A549 (cell line): ENCODE measurements around the gene PISD. TPM values are rescaled to one million over a fixed set of nuclear protein-coding genes. Genes with fewer than 3 reads are reported as not detected.
"Not testable (repeated sequence)": the region's sequence is repeated elsewhere in the genome, so short reads cannot be mapped to it uniquely, and the experiment has no call there.

ENCODE experiments used
- ATAC-seq, 2 experiments: fragments of 200-7000 bp in 1 of 2; fragments of >200 bp in 1 of 2; cut with Nextera tagmentation in 1 of 2; cut with Tn5 transposase in 1 of 2; 3 replicates each; pipeline versions ENCODE4 v1.8.0 to v1.9.1; 2018 to 2020; ENCODE audit warnings: mild to moderate bottlenecking in 1 of 2, moderate library complexity in 1 of 2
- CTCF ChIA-PET: fragments of 300-600 bp; sonication (Branson Sonifier 250); formaldehyde crosslinking; extraction: SDS; loops from one replicate; lab custom pipeline; 2021; ENCODE audit warnings: antibody characterized with exemption, inconsistent platforms; lab: Yijun Ruan, JAX
- POLR2A ChIA-PET: fragments of 350-600 bp; formaldehyde crosslinking; extraction: SDS; loops from one replicate; lab custom pipeline; 2021; ENCODE audit warnings: antibody characterized with exemption, inconsistent platforms; lab: Yijun Ruan, JAX
- DNase-seq, 2 experiments: peaks; one replicate each; pipeline versions ENCODE4 v3.0.0 to v3.0.0-alpha.2; 2011 to 2016; ENCODE audit warnings: low read depth in 1 of 2, low spot score in 1 of 2
- FAIRE-seq: peaks from 2 replicates; lab custom pipeline; 2011; peaks lifted over from hg19 to GRCh38; lab: Jason Lieb, UNC
- H3K27ac ChIP-seq, 2 experiments: fragments of >200 bp; sonication (Bioruptor Twin); formaldehyde crosslinking; 3 replicates each; pipeline ENCODE4 v1.5.1; 2016 to 2017
- H3K4me1 ChIP-seq: fragments of >200 bp; sonication (Bioruptor Twin); formaldehyde crosslinking; 3 replicates; pipeline ENCODE4 v1.6.1; 2016
- H3K4me2 ChIP-seq: fragments of >200 bp; sonication (Bioruptor Twin); formaldehyde crosslinking; 3 replicates; pipeline ENCODE4 v1.6.1; 2016
- H3K4me3 ChIP-seq: fragments of >200 bp; sonication (Bioruptor Twin); formaldehyde crosslinking; 3 replicates; pipeline ENCODE4 v1.5.1; 2016
- H3K9me3 ChIP-seq: fragments of >200 bp; sonication (Bioruptor Twin); formaldehyde crosslinking; 3 replicates; pipeline ENCODE4 v1.6.1; 2016
- BCL3 ChIP-seq: fragments of >200 bp; sonication (Bioruptor Twin); formaldehyde crosslinking; IDR thresholded peaks from 3 replicates; pipeline ENCODE4 v1.6.1; 2016
- BHLHE40 ChIP-seq: IDR thresholded peaks from 2 replicates; pipeline ENCODE4 v1.6.1; 2012; ENCODE audit warnings: low read depth, low read length, inconsistent platforms
- ESRRA ChIP-seq: fragments of 150-350 bp; IDR thresholded peaks from 2 replicates; pipeline ENCODE4 v1.6.1; 2014; ENCODE audit warnings: mild to moderate bottlenecking, low read length, borderline replicate concordance
- FOSL2 ChIP-seq, 2 experiments: fragments of 450-650 bp in 1 of 2; fragments of >200 bp in 1 of 2; sonication (Bioruptor Twin) in 1 of 2; formaldehyde crosslinking; IDR thresholded peaks; 2 replicates each; pipeline versions ENCODE4 v1.5.0 to v1.6.1; 2016 to 2020; ENCODE audit warnings: mild to moderate bottlenecking in 1 of 2, moderate library complexity in 1 of 2
- HDAC2 ChIP-seq: fragments of 200-600 bp; sonication (generic); IDR thresholded peaks from 2 replicates; pipeline ENCODE4 v1.6.1; 2016
- HEYL ChIP-seq: fragments of 250-450 bp; sonication (Bioruptor Pico); IDR thresholded peaks from 2 replicates; pipeline ENCODE4 v1.8.0; 2021; ENCODE audit warnings: mild to moderate bottlenecking, moderate library complexity
- HOXB5 ChIP-seq: fragments of 250-450 bp; sonication (Bioruptor Pico); IDR thresholded peaks from 2 replicates; pipeline ENCODE4 v1.5.0; 2020; ENCODE audit warnings: mild to moderate bottlenecking, moderate library complexity
- MAZ ChIP-seq: fragments of 150-350 bp; IDR thresholded peaks from 2 replicates; pipeline ENCODE4 v1.6.1; 2014; ENCODE audit warnings: antibody characterized with exemption, low read depth, low read length, borderline replicate concordance
- NPAS2 ChIP-seq: fragments of 250-450 bp; sonication (Bioruptor Pico); IDR thresholded peaks from 2 replicates; pipeline ENCODE4 v1.8.0; 2022; ENCODE audit warnings: mild to moderate bottlenecking, moderate library complexity, borderline replicate concordance
- POLR2AphosphoS2 ChIP-seq: conservative IDR thresholded peaks from 2 replicates; pipeline ENCODE4 v1.6.1; 2012; ENCODE audit warnings: low read length, improper control_type of control experiment, inconsistent platforms
- RAD21 ChIP-seq, 2 experiments: fragments of >200 bp in 1 of 2; sonication (Bioruptor Twin) in 1 of 2; formaldehyde crosslinking in 1 of 2; IDR thresholded peaks in 1 of 2; conservative IDR thresholded peaks in 1 of 2; 2 replicates in 1 of 2; 3 replicates in 1 of 2; pipeline ENCODE4 v1.6.1; 2012 to 2018; ENCODE audit warnings: inconsistent platforms in 1 of 2
- REST ChIP-seq: fragments of 200-600 bp; sonication (generic); IDR thresholded peaks from 2 replicates; pipeline ENCODE4 v1.6.1; 2016; ENCODE audit warnings: antibody characterized with exemption, mild to moderate bottlenecking, moderate library complexity
- SMC3 ChIP-seq: fragments of >200 bp; sonication (Bioruptor Twin); formaldehyde crosslinking; IDR thresholded peaks from 3 replicates; pipeline ENCODE4 v1.6.1; 2018; ENCODE audit warnings: inconsistent platforms
- TFCP2L1 ChIP-seq: fragments of 250-450 bp; sonication (Bioruptor Pico); IDR thresholded peaks from 2 replicates; pipeline ENCODE4 v1.5.0; 2021; ENCODE audit warnings: mild to moderate bottlenecking
- ZNF302 ChIP-seq: fragments of 250-450 bp; sonication (Bioruptor Pico); IDR thresholded peaks from 2 replicates; pipeline ENCODE4 v1.9.0; 2021; ENCODE audit warnings: inconsistent platforms, mild to moderate bottlenecking, moderate library complexity
- WGBS: methylation state at CpG from one replicate; pipeline ENCODE4 v1.1.6; 2017; ENCODE audit errors: missing lambda C conversion rate; 5-methylcytosine and 5-hydroxymethylcytosine counted together
- polyA plus RNA-seq, 4 experiments: library from polyadenylated mRNA; depleted of rRNA in 3 of 4; stranded (reverse); fragments of >200 nt; fragmentation: RNase III in 1 of 4; extraction: RNeasy Plus Mini Kit Qiagen cat#74134 plus additional on column Dnase treatment in 1 of 4; gene quantifications; 2 replicates in 3 of 4; 3 replicates in 1 of 4; pipeline ENCODE4 v1.2.3, GENCODE V29; 2011 to 2017
- TF ChIP-seq, protein P1 (sequence below): IDR thresholded peaks from 2 replicates; pipeline ENCODE4 v1.6.1; 2012; ENCODE audit warnings: low read depth, borderline replicate concordance

The PISD gene
- polyA plus RNA-seq, 2 of the 4 experiments (the other 2 are of a cell fraction): 11.0 to 17.3 TPM

DNA sequence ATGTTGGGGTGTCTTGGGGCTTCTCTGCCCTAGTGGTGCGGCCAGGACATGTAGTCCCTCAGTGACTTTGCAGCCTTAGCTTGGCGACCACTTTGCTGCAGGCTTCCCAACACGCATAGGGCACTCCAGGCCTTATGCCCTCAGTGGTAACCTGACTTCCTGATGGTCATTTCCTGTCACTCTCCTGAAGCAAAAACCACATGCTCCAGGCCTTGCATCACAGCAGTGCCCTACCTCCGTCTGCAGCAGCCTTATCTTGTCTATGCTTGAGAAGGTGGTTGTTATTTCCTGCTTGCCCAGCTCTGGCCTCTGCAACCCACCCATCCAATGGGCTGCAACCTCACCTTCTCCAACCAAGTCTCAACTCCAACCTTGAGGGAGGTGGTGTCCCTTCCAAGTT lies 33.4 kb upstream of the PISD start:
- no peaks in the 10 kb centered on the region for H3K9me3 ChIP-seq
- H3K4me2 ChIP-seq: no peak overlapping the region
- 95% methylated on average over 4 of the region's 4 CpGs for WGBS
- no peak overlapping the region for H3K27ac ChIP-seq
- DNase-seq: no peak
- no peak for ATAC-seq
- CTCF ChIA-PET: interaction anchor here (0.7 to 1.6 kb wide), 3 partner anchors 11 to 275 kb away, joined by 3 to 5 read pairs (median 3); no protein-coding TSS in a partner anchor
- no peaks in the 10 kb centered on the region for H3K4me1 ChIP-seq
- no peak overlapping the region for H3K4me3 ChIP-seq
- POLR2A ChIA-PET: no interaction called here
- FAIRE-seq: no peak
- TF ChIP-seq BHLHE40 (no peak), ZNF302 (CRISPR knock-in tag) (no peak), NPAS2 (CRISPR knock-in tag) (no peak), ESRRA (no peak), SMC3 (no peak), RAD21 (conservative IDR thresholded peaks at IDR 0.05 in 1 of 2, IDR thresholded peaks at IDR 0.05 in 1 of 2) (no peak), HOXB5 (CRISPR knock-in tag) (no peak), BCL3 (no peak), POLR2AphosphoS2 (no peak)
- TF ChIP-seq, all 56 proteins: peak for 0

DNA sequence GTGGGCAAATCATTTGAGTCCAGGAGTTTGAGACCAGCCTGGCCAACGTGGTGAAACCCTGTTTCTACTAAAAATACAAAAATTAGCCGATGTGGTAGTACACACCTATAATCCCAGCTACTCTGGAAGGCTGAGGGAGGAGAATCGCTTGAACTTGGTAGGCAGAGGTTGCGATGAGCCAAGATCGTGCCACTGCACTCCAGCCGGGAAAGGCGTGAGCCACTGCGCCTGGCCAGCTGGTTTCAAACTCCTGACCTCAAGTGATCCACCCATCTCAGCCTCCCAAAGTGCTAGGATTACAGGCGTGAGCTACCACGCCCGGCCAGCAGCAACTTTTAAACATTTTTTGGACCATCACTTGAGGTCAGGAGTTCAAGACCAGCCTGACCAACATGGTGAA lies 32.0 kb upstream of the PISD start:
- CTCF ChIA-PET, ATAC-seq, H3K4me1 ChIP-seq, H3K9me3 ChIP-seq, H3K27ac ChIP-seq, H3K4me3 ChIP-seq, H3K4me2 ChIP-seq, POLR2A ChIA-PET, DNase-seq, FAIRE-seq: not testable (repeated sequence)
- 100% methylated on average over 8 of the region's 11 CpGs for WGBS

- DNase-seq (no peak), FAIRE-seq (no peak), ATAC-seq (no peak)
- ChIA-PET POLR2A (no interaction called here), CTCF (no interaction called here)
- Histone ChIP-seq H3K4me1 (no peaks in the 10 kb centered on the region), H3K4me3 (no peak overlapping the region), H3K9me3 (no peaks in the 10 kb centered on the region), H3K27ac (no peak overlapping the region), H3K4me2 (no peak overlapping the region)
- 89% methylated on average over 1 of the region's 1 CpG for WGBS
- TF ChIP-seq REST (no peak), HEYL (no peak), HDAC2 (no peak), FOSL2 (IDR thresholded peaks at IDR 0.05) (no peak), FOSL2 (CRISPR knock-in tag; IDR thresholded peaks at IDR 0.05) (peak; percentile 41; the same call in 1 of the 2 replicates), TFCP2L1 (CRISPR knock-in tag) (no peak), MAZ (no peak)
- TF ChIP-seq, protein P1, sequence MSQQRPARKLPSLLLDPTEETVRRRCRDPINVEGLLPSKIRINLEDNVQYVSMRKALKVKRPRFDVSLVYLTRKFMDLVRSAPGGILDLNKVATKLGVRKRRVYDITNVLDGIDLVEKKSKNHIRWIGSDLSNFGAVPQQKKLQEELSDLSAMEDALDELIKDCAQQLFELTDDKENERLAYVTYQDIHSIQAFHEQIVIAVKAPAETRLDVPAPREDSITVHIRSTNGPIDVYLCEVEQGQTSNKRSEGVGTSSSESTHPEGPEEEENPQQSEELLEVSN: no peak
These were observed 30.3 kb upstream of the PISD start for GRCh38 chr22:31692186-31692886.
